NCI-H1105 treated with DMSO at 0.1 percent for 48 hours (cell line): ENCODE results near the gene MAGI2.
A peak's percentile ranks its signal among the peaks of the same experiment; 100 is the strongest.
"Not testable (repeated sequence)": the region's sequence is repeated elsewhere in the genome, so short reads cannot be mapped to it uniquely, and the experiment has no call there.

ENCODE experiments used
- DNase-seq: peaks from one replicate; lab custom pipeline; 2025; lab: John Stamatoyannopoulos, UW

The MAGI2 gene

GRCh38 chr7:78636727-78637126 is 816.7 kb downstream of the MAGI2 start:
- no peak for DNase-seq

- DNase-seq: no peak
Observed at GRCh38 chr7:78635026-78635793, 818.3 kb downstream of the MAGI2 start.

- DNase-seq: no peak
Observed at GRCh38 chr7:78634093-78634492, 819.4 kb downstream of the MAGI2 start.

- no peak for DNase-seq
Observed at GRCh38 chr7:78620920-78621319, 832.5 kb downstream of the MAGI2 start.

- DNase-seq: peak; percentile 11
Observed at GRCh38 chr7:78616539-78616938, 836.9 kb downstream of the MAGI2 start.

GRCh38 chr7:78609281-78609680 is 844.2 kb downstream of the MAGI2 start:
- no peak for DNase-seq

- no peak for DNase-seq
Observed at GRCh38 chr7:78607099-78607498, 846.4 kb downstream of the MAGI2 start.

- DNase-seq: no peak
Observed at GRCh38 chr7:78605119-78605518, 848.3 kb downstream of the MAGI2 start.

- DNase-seq: no peak
Observed at GRCh38 chr7:78601728-78602127, 851.7 kb downstream of the MAGI2 start.

GRCh38 chr7:78594156-78594555 is 859.3 kb downstream of the MAGI2 start:
- no peak for DNase-seq

- peak; percentile 46 for DNase-seq
Observed at GRCh38 chr7:78588393-78588792, 865.1 kb downstream of the MAGI2 start.

GRCh38 chr7:78587443-78588044 is 865.9 kb downstream of the MAGI2 start:
- peak; percentile 54 for DNase-seq

- no peak for DNase-seq
Observed at GRCh38 chr7:78585980-78586379, 867.5 kb downstream of the MAGI2 start.

- no peak for DNase-seq
Observed at GRCh38 chr7:78578686-78579085, 874.8 kb downstream of the MAGI2 start.

- not testable (repeated sequence) for DNase-seq
Observed at GRCh38 chr7:78577174-78577952, 876.1 kb downstream of the MAGI2 start.

GRCh38 chr7:78576236-78576635 is 877.2 kb downstream of the MAGI2 start:
- no peak for DNase-seq

- no peak for DNase-seq
Observed at GRCh38 chr7:78571292-78571691, 882.2 kb downstream of the MAGI2 start.

GRCh38 chr7:78568690-78569089 is 884.8 kb downstream of the MAGI2 start:
- no peak for DNase-seq

- DNase-seq: no peak
Observed at GRCh38 chr7:78567836-78568235, 885.6 kb downstream of the MAGI2 start.

- no peak for DNase-seq
Observed at GRCh38 chr7:78565784-78566183, 887.7 kb downstream of the MAGI2 start.

GRCh38 chr7:78563191-78563590 is 890.3 kb downstream of the MAGI2 start:
- DNase-seq: no peak

GRCh38 chr7:78562191-78562590 is 891.3 kb downstream of the MAGI2 start:
- DNase-seq: no peak

- DNase-seq: no peak
Observed at GRCh38 chr7:78558566-78558965, 894.9 kb downstream of the MAGI2 start.
